BLaER1 (cell line): ENCODE measurements around the gene KCTD21.
A peak's percentile ranks its signal among the peaks of the same experiment; 100 is the strongest.

ENCODE experiments used
- H3K27ac ChIP-seq: shearing (Covaris generic); formaldehyde crosslinking; 2 replicates; pipeline ENCODE4 v1.8.1; 2022
- H3K27me3 ChIP-seq: shearing (Covaris generic); formaldehyde crosslinking; 2 replicates; pipeline ENCODE4 v1.8.1; 2022
- H3K36me3 ChIP-seq: shearing (Covaris generic); formaldehyde crosslinking; 2 replicates; pipeline ENCODE4 v1.8.1; 2022
- H3K4me1 ChIP-seq: shearing (Covaris generic); formaldehyde crosslinking; 2 replicates; pipeline ENCODE4 v1.8.1; 2022
- H3K4me2 ChIP-seq: shearing (Covaris generic); formaldehyde crosslinking; 2 replicates; pipeline ENCODE4 v1.8.1; 2022
- H3K4me3 ChIP-seq: shearing (Covaris generic); formaldehyde crosslinking; 2 replicates; pipeline ENCODE4 v1.8.1; 2022
- H3K9ac ChIP-seq: shearing (Covaris generic); formaldehyde crosslinking; 2 replicates; pipeline ENCODE4 v1.8.1; 2022
- H3K9me3 ChIP-seq: shearing (Covaris generic); formaldehyde crosslinking; 2 replicates; pipeline ENCODE4 v1.8.1; 2022
- H4K20me1 ChIP-seq: shearing (Covaris generic); formaldehyde crosslinking; 2 replicates; pipeline ENCODE4 v1.8.1; 2022
- Cebpa-rat ChIP-seq: shearing (Covaris generic); IDR thresholded peaks from 2 replicates; pipeline ENCODE4 v1.8.1; 2022

Gene KCTD21

GRCh38 chr11:78168539-78169477 is 19.6 kb downstream of the KCTD21 start:
- peak overlapping the region; percentile 11; the same call in 1 of the 2 replicates for H3K27ac ChIP-seq
- no peak overlapping the region for H3K9ac ChIP-seq
- H3K4me1 ChIP-seq = peaks cover 11% of the 10 kb centered on the region
- H3K27me3 ChIP-seq = no peaks in the 10 kb centered on the region
- H3K36me3 ChIP-seq = peaks cover 8% of the 10 kb centered on the region; the same call in 1 of the 2 replicates
- peak overlapping the region; percentile 28 for H3K4me2 ChIP-seq
- H3K9me3 ChIP-seq = no peaks in the 10 kb centered on the region
- no peaks in the 10 kb centered on the region for H4K20me1 ChIP-seq
- no peak overlapping the region for H3K4me3 ChIP-seq
- no peak for TF ChIP-seq Cebpa-rat

GRCh38 chr11:78166855-78167469 is 21.5 kb downstream of the KCTD21 start:
- no peak for TF ChIP-seq Cebpa-rat
- no peak overlapping the region for H3K4me2 ChIP-seq
- no peak overlapping the region for H3K4me3 ChIP-seq
- peaks cover 11% of the 10 kb centered on the region for H3K4me1 ChIP-seq
- no peak overlapping the region for H3K27ac ChIP-seq
- H3K9ac ChIP-seq = no peak overlapping the region
- H3K27me3 ChIP-seq = no peaks in the 10 kb centered on the region
- H3K9me3 ChIP-seq = no peaks in the 10 kb centered on the region
- H4K20me1 ChIP-seq = no peaks in the 10 kb centered on the region
- H3K36me3 ChIP-seq = no peaks in the 10 kb centered on the region

GRCh38 chr11:78164471-78164870 is 24.0 kb downstream of the KCTD21 start:
- Histone ChIP-seq H4K20me1 (no peaks in the 10 kb centered on the region), H3K36me3 (no peaks in the 10 kb centered on the region), H3K9ac (no peak overlapping the region), H3K27me3 (no peaks in the 10 kb centered on the region), H3K27ac (no peak overlapping the region), H3K4me3 (no peak overlapping the region), H3K4me1 (peaks cover 11% of the 10 kb centered on the region), H3K9me3 (no peaks in the 10 kb centered on the region), H3K4me2 (no peak overlapping the region)
- TF ChIP-seq Cebpa-rat = no peak

GRCh38 chr11:78163828-78164227 is 24.6 kb downstream of the KCTD21 start:
- no peaks in the 10 kb centered on the region for H3K36me3 ChIP-seq
- no peak overlapping the region for H3K4me2 ChIP-seq
- no peaks in the 10 kb centered on the region for H3K9me3 ChIP-seq
- peaks cover 5% of the 10 kb centered on the region for H3K4me1 ChIP-seq
- no peak for TF ChIP-seq Cebpa-rat
- H4K20me1 ChIP-seq = no peaks in the 10 kb centered on the region
- no peak overlapping the region for H3K4me3 ChIP-seq
- no peak overlapping the region for H3K9ac ChIP-seq
- no peaks in the 10 kb centered on the region for H3K27me3 ChIP-seq
- no peak overlapping the region for H3K27ac ChIP-seq

- no peak overlapping the region for H3K4me3 ChIP-seq
- no peak overlapping the region for H3K4me2 ChIP-seq
- no peaks in the 10 kb centered on the region for H3K4me1 ChIP-seq
- no peaks in the 10 kb centered on the region for H3K36me3 ChIP-seq
- no peak overlapping the region for H3K9ac ChIP-seq
- no peaks in the 10 kb centered on the region for H4K20me1 ChIP-seq
- no peaks in the 10 kb centered on the region for H3K9me3 ChIP-seq
- H3K27ac ChIP-seq = no peak overlapping the region
- H3K27me3 ChIP-seq = no peaks in the 10 kb centered on the region
- TF ChIP-seq Cebpa-rat = no peak
Observed at GRCh38 chr11:78161962-78162371, 26.5 kb downstream of the KCTD21 start.

- no peak overlapping the region for H3K27ac ChIP-seq
- no peak overlapping the region for H3K9ac ChIP-seq
- no peaks in the 10 kb centered on the region for H3K4me1 ChIP-seq
- no peaks in the 10 kb centered on the region for H3K27me3 ChIP-seq
- no peaks in the 10 kb centered on the region for H3K9me3 ChIP-seq
- H3K4me3 ChIP-seq = no peak overlapping the region
- H3K4me2 ChIP-seq = no peak overlapping the region
- H3K36me3 ChIP-seq = no peaks in the 10 kb centered on the region
- no peaks in the 10 kb centered on the region for H4K20me1 ChIP-seq
- no peak for TF ChIP-seq Cebpa-rat
Observed at GRCh38 chr11:78161346-78161745, 27.1 kb downstream of the KCTD21 start.

- Histone ChIP-seq H3K4me2 (no peak overlapping the region), H3K27ac (no peak overlapping the region), H3K9ac (no peak overlapping the region), H3K9me3 (no peaks in the 10 kb centered on the region), H3K27me3 (no peaks in the 10 kb centered on the region), H3K36me3 (no peaks in the 10 kb centered on the region), H3K4me1 (no peaks in the 10 kb centered on the region), H3K4me3 (no peak overlapping the region), H4K20me1 (no peaks in the 10 kb centered on the region)
- TF ChIP-seq Cebpa-rat = no peak
Observed at GRCh38 chr11:78160557-78160956, 27.9 kb downstream of the KCTD21 start.

- no peak overlapping the region for H3K27ac ChIP-seq
- H4K20me1 ChIP-seq = no peaks in the 10 kb centered on the region
- H3K4me1 ChIP-seq = no peaks in the 10 kb centered on the region
- H3K4me2 ChIP-seq = no peak overlapping the region
- H3K27me3 ChIP-seq = no peaks in the 10 kb centered on the region
- H3K4me3 ChIP-seq = no peak overlapping the region
- H3K9ac ChIP-seq = no peak overlapping the region
- no peaks in the 10 kb centered on the region for H3K36me3 ChIP-seq
- H3K9me3 ChIP-seq = no peaks in the 10 kb centered on the region
- no peak for TF ChIP-seq Cebpa-rat
Observed at GRCh38 chr11:78158987-78159652, 29.3 kb downstream of the KCTD21 start.

GRCh38 chr11:78156127-78156844 is 32.1 kb downstream of the KCTD21 start:
- Histone ChIP-seq H3K9me3 (no peaks in the 10 kb centered on the region), H3K4me1 (no peaks in the 10 kb centered on the region), H3K4me2 (no peak overlapping the region), H3K27ac (no peak overlapping the region), H3K4me3 (no peak overlapping the region), H4K20me1 (no peaks in the 10 kb centered on the region), H3K36me3 (no peaks in the 10 kb centered on the region), H3K27me3 (no peaks in the 10 kb centered on the region), H3K9ac (no peak overlapping the region)
- TF ChIP-seq Cebpa-rat = no peak
